ENCODE results near the gene PAM.

DNA sequence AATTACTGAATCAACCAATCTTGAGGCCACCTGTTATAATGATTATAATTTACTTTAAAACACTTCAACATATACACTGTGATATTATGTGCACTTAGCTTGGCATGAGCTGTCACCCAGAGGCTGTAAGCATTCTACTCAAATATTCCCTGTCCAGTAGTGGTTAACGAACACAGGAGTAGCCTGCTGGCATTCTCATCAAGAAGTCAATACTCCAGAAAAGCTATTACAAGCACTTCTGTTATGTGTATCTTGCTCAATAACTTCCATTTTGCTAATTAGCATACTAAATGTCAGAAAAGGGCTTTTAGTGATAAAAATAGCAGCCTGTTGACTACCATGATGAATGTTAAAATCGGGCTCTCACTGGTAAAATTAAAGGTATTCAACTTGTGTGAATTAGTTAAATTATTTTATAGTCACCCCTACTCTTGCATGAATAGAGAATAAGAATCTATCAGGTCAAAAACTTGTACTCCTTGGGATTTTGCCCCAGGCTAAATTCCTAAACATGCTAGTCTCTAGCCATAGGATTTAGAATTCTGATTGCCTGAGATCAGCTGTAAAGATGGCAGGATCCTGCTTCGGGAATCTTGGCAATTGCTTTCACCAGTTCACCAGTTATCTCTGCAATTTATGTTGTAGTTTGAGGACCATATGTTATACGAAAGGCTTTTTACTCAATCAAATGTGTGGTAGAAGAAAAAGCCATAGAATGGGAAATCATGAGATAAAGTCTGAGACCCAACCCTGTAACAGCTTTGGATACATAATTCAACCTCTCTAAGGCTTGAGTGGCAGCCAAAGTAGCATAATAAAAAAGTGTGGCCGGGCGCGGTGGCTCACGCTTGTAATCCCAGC is 43.4 kb upstream of the PAM start:
- no peak for TF ChIP-seq TAF1 (CRISPR knock-in tag; IDR thresholded peaks at IDR 0.05)
- no peak for TF ChIP-seq ELF4 (CRISPR knock-in tag; IDR thresholded peaks at IDR 0.05; ENCODE audit: borderline replicate concordance)
- no peak for TF ChIP-seq NR2F2 (IDR thresholded peaks at IDR 0.05; ENCODE audit: borderline replicate concordance, low read depth)
- TF ChIP-seq, protein P1, sequence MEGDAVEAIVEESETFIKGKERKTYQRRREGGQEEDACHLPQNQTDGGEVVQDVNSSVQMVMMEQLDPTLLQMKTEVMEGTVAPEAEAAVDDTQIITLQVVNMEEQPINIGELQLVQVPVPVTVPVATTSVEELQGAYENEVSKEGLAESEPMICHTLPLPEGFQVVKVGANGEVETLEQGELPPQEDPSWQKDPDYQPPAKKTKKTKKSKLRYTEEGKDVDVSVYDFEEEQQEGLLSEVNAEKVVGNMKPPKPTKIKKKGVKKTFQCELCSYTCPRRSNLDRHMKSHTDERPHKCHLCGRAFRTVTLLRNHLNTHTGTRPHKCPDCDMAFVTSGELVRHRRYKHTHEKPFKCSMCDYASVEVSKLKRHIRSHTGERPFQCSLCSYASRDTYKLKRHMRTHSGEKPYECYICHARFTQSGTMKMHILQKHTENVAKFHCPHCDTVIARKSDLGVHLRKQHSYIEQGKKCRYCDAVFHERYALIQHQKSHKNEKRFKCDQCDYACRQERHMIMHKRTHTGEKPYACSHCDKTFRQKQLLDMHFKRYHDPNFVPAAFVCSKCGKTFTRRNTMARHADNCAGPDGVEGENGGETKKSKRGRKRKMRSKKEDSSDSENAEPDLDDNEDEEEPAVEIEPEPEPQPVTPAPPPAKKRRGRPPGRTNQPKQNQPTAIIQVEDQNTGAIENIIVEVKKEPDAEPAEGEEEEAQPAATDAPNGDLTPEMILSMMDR (CRISPR knock-in tag; IDR thresholded peaks at IDR 0.05), result no peak
